ENCODE results near the gene AMT.
A peak's percentile ranks its signal among the peaks of the same experiment; 100 is the strongest.

The AMT gene

GRCh38 chr3:49378249-49378895, 43.9 kb downstream of the AMT start:
- in situ Hi-C loops (cut with MboI; ENCODE audit: low pct_unique_long_range_greater_than_20kb, low sequenced_read_pairs, unreplicated experiment) = no loop called here
- TF ChIP-seq CTCF (IDR thresholded peaks at IDR 0.05; ENCODE audit: extremely low read depth, insufficient read depth, missing control alignments) = no peak
- DNase-seq (ENCODE audit: low spot score) = no peak

GRCh38 chr3:49377483-49377882, 44.8 kb downstream of the AMT start:
- peak; percentile 42 for DNase-seq (ENCODE audit: low spot score)
- TF ChIP-seq CTCF (IDR thresholded peaks at IDR 0.05; ENCODE audit: extremely low read depth, insufficient read depth, missing control alignments) = no peak
- in situ Hi-C loops (cut with MboI; ENCODE audit: low pct_unique_long_range_greater_than_20kb, low sequenced_read_pairs, unreplicated experiment) = no loop called here

- TF ChIP-seq CTCF (IDR thresholded peaks at IDR 0.05; ENCODE audit: extremely low read depth, insufficient read depth, missing control alignments) = no peak
- DNase-seq (ENCODE audit: low spot score) = no peak
- in situ Hi-C loops (cut with MboI; ENCODE audit: low pct_unique_long_range_greater_than_20kb, low sequenced_read_pairs, unreplicated experiment) = no loop called here
Measured at GRCh38 chr3:49371946-49372345, 50.3 kb downstream of the AMT start.

- no peak for DNase-seq (ENCODE audit: low spot score)
- in situ Hi-C loops (cut with MboI; ENCODE audit: low pct_unique_long_range_greater_than_20kb, low sequenced_read_pairs, unreplicated experiment) = no loop called here
- no peak for TF ChIP-seq CTCF (IDR thresholded peaks at IDR 0.05; ENCODE audit: extremely low read depth, insufficient read depth, missing control alignments)
Measured at GRCh38 chr3:49370585-49371290, 51.5 kb downstream of the AMT start.

All from GM13977 (cell line).